ENCODE results near the gene CPE.

GRCh38 chr4:165364452-165365080, 14.2 kb upstream of the CPE start:
- TF ChIP-seq, protein P1, sequence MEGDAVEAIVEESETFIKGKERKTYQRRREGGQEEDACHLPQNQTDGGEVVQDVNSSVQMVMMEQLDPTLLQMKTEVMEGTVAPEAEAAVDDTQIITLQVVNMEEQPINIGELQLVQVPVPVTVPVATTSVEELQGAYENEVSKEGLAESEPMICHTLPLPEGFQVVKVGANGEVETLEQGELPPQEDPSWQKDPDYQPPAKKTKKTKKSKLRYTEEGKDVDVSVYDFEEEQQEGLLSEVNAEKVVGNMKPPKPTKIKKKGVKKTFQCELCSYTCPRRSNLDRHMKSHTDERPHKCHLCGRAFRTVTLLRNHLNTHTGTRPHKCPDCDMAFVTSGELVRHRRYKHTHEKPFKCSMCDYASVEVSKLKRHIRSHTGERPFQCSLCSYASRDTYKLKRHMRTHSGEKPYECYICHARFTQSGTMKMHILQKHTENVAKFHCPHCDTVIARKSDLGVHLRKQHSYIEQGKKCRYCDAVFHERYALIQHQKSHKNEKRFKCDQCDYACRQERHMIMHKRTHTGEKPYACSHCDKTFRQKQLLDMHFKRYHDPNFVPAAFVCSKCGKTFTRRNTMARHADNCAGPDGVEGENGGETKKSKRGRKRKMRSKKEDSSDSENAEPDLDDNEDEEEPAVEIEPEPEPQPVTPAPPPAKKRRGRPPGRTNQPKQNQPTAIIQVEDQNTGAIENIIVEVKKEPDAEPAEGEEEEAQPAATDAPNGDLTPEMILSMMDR (IDR thresholded peaks at IDR 0.05) = no peak
- no peak for TF ChIP-seq POLR2A (IDR thresholded peaks at IDR 0.05)

Data from tibial nerve (tissue), 3 donors.